K562 (cell line): ENCODE measurements around the gene BNC2. TPM values are rescaled to one million over a fixed set of nuclear protein-coding genes. Genes with fewer than 3 reads are reported as not detected.

Experiments
- ATAC-seq: fragments of 200-7000 bp; cut with Tn5 transposase; 3 replicates; pipeline ENCODE4 v1.9.1; 2020; ENCODE audit warnings: moderate library complexity
- BruUV-seq: library from RNA; stranded (reverse); fragments of 400-500 nt; replicated peaks from 2 replicates; lab custom pipeline; 2021; lab: Mats Ljungman, UMichigan
- CTCF ChIA-PET: fragments of 300-600 bp; formaldehyde crosslinking; extraction: SDS; loops from one replicate; lab custom pipeline; 2021; ENCODE audit warnings: low intra/inter-chr PET ratio; lab: Yijun Ruan, JAX
- POLR2A ChIA-PET: fragments of 300-600, 350-650 bp; sonication (Branson Sonifier 250); formaldehyde crosslinking; extraction: SDS; loops from one replicate; lab custom pipeline; 2021; ENCODE audit warnings: antibody characterized with exemption, inconsistent platforms; lab: Yijun Ruan, JAX
- DNase-seq, 4 experiments: peaks; one replicate each; pipeline versions ENCODE4 v3.0.0 to v3.0.0-alpha.2; 2011 to 2018; ENCODE audit warnings: low spot score in 3 of 4, mixed read lengths in 3 of 4; ENCODE audit errors: extremely low read depth in 1 of 4
- FAIRE-seq: peaks from 2 replicates; lab custom pipeline; 2011; peaks lifted over from hg19 to GRCh38; lab: Jason Lieb, UNC
- H2AFZ ChIP-seq: 2 replicates; pipeline ENCODE4 v1.6.0; 2011; ENCODE audit warnings: low read depth, low read length, control low read depth, inconsistent platforms
- H3K27ac ChIP-seq: fragments of 200-600 bp; 3 replicates; pipeline ENCODE4 v1.8.0; 2011; ENCODE audit warnings: low read depth, mild to moderate bottlenecking, control low read depth, inconsistent platforms, low read length, moderate library complexity, mixed read lengths; ENCODE audit errors: extremely low read depth
- H3K27me3 ChIP-seq, 2 experiments: fragments of 300-600 bp in 1 of 2; 2 replicates in 1 of 2; 3 replicates in 1 of 2; pipeline versions ENCODE4 v1.6.0 to v1.8.0; 2011; ENCODE audit warnings: inconsistent platforms in 2 of 2, low read length in 2 of 2, mild to moderate bottlenecking in 1 of 2, mixed read lengths in 1 of 2, moderate library complexity in 1 of 2; ENCODE audit not compliant: control insufficient read depth in 2 of 2, insufficient read depth in 2 of 2
- H3K36me3 ChIP-seq: fragments of 300-600 bp; 3 replicates; pipeline ENCODE4 v1.8.0; 2011; ENCODE audit warnings: mild to moderate bottlenecking, low read length, inconsistent platforms; ENCODE audit not compliant: control insufficient read depth, insufficient read depth
- H3K4me1 ChIP-seq, 2 experiments: fragments of 200-600 bp in 1 of 2; replicated peaks in 1 of 2; 2 replicates in 1 of 2; 3 replicates in 1 of 2; pipeline versions ENCODE4 v1.5.1 to v1.8.0; 2011; ENCODE audit warnings: inconsistent platforms in 2 of 2, low read length in 2 of 2, mild to moderate bottlenecking in 1 of 2, mixed read lengths in 1 of 2, moderate library complexity in 1 of 2; ENCODE audit not compliant: control insufficient read depth in 2 of 2, insufficient read depth in 2 of 2
- H3K4me2 ChIP-seq: 2 replicates; pipeline ENCODE4 v1.6.1; 2011; ENCODE audit warnings: low read length, control low read depth, inconsistent platforms, mixed read lengths; ENCODE audit not compliant: insufficient read depth
- H3K4me3 ChIP-seq: fragments of 200-600 bp; sonication (generic), shearing (Covaris generic); 2 replicates; pipeline ENCODE4 v1.5.1; 2016; ENCODE audit warnings: control low read depth, inconsistent platforms
- H3K79me2 ChIP-seq: fragments of 200-600 bp; 3 replicates; pipeline ENCODE4 v1.8.0; 2011; ENCODE audit warnings: low read length, inconsistent platforms; ENCODE audit not compliant: control insufficient read depth, insufficient read depth
- H3K9ac ChIP-seq, 2 experiments: 2 replicates each; pipeline versions ENCODE4 v1.6.0 to v1.6.1; 2011; ENCODE audit warnings: low read depth in 2 of 2, low read length in 2 of 2, control low read depth in 1 of 2, inconsistent platforms in 1 of 2, mild to moderate bottlenecking in 1 of 2, mixed read lengths in 1 of 2; ENCODE audit not compliant: insufficient read depth in 1 of 2
- H3K9me1 ChIP-seq: one replicate; pipeline ENCODE4 v1.6.0; 2011; ENCODE audit warnings: inconsistent platforms, mild to moderate bottlenecking, low read length, moderate library complexity; ENCODE audit not compliant: control insufficient read depth, insufficient read depth
- H3K9me3 ChIP-seq: replicated peaks from 2 replicates; pipeline ENCODE4 v1.5.1; 2011; ENCODE audit warnings: low read depth, low read length, inconsistent platforms; ENCODE audit not compliant: control insufficient read depth, insufficient read depth
- H4K20me1 ChIP-seq: replicated peaks from 2 replicates; pipeline ENCODE4 v1.6.1; 2011; ENCODE audit warnings: low read length, inconsistent platforms, mixed read lengths; ENCODE audit not compliant: control insufficient read depth, insufficient read depth
- MIER1 ChIP-seq: fragments of 450-650 bp; IDR thresholded peaks from 2 replicates; pipeline ENCODE4 v1.6.1; 2016; ENCODE audit warnings: antibody characterized with exemption, mild to moderate bottlenecking, low read depth
- POLR2G ChIP-seq: fragments of 200-400 bp; formaldehyde crosslinking; IDR thresholded peaks from 2 replicates; pipeline ENCODE4 v1.6.1; 2017; ENCODE audit warnings: low read depth, mild to moderate bottlenecking, antibody characterized with exemption, low read length, moderate library complexity
- PTTG1 ChIP-seq: fragments of 450-650 bp; IDR thresholded peaks from 2 replicates; pipeline ENCODE4 v1.6.1; 2016; ENCODE audit warnings: low read depth, mild to moderate bottlenecking, missing genetic modification characterization, missing compliant biosample characterization
- SMAD1 ChIP-seq: fragments of 150-350 bp; IDR thresholded peaks from 2 replicates; pipeline ENCODE4 v1.6.1; 2014; ENCODE audit warnings: low read length, low read depth; ENCODE audit not compliant: partially characterized antibody
- ZNF232 ChIP-seq: sonication (generic); formaldehyde crosslinking; IDR thresholded peaks from 2 replicates; pipeline ENCODE4 v1.8.0; 2022; ENCODE audit warnings: mild to moderate bottlenecking, missing genetic modification reagents
- WGBS: fragments of 100-300 bp; shearing (Covaris generic); methylation state at CpG from one replicate; pipeline ENCODE4 v1.1.6; 2016; ENCODE audit warnings: low coverage, mixed read lengths; ENCODE audit not compliant: insufficient coverage; ENCODE audit errors: missing lambda C conversion rate; 5-methylcytosine and 5-hydroxymethylcytosine counted together
- in situ Hi-C: fragments of 300-500 bp; cut with MboI; formaldehyde crosslinking; loops from 4 replicates; pipeline ENCODE4 v1.15.0; 2018; ENCODE audit warnings: inconsistent platforms, mixed read lengths
- intact Hi-C: fragments of 100-400 bp; cut with micrococcal nuclease; formaldehyde crosslinking; loops from 2 replicates; pipeline ENCODE4 v1.14.2; 2022
- polyA plus RNA-seq, 8 experiments: library from polyadenylated mRNA; depleted of rRNA in 4 of 8; stranded (reverse) in 5 of 8; unstranded in 3 of 8; fragments of >200 nt; fragmentation: Nextera tagmentation in 2 of 8; fragmentation: Illumina TruSeq in 1 of 8; extraction: Ambion mirVana in 2 of 8; extraction: Trizol in 1 of 8; gene quantifications; 2 replicates each; pipeline versions ENCODE4 v1.2.1 to v1.2.3, GENCODE V29; 2011 to 2014; ENCODE audit warnings: inconsistent platforms in 1 of 8, missing spikeins in 1 of 8
- total RNA-seq, 7 experiments: library from RNA; depleted of rRNA in 6 of 7; stranded (reverse); fragments of >200 nt in 6 of 7; fragmentation: Illumina TruSeq in 2 of 7; extraction: Trizol in 2 of 7; gene quantifications; 2 replicates each; pipeline versions ENCODE4 v1.2.1 to v1.2.3, GENCODE V29; 2011 to 2021; ENCODE audit warnings: low replicate concordance in 1 of 7
- TF ChIP-seq, protein P1 (sequence below): sonication (generic); formaldehyde crosslinking; IDR thresholded peaks from 2 replicates; pipeline ENCODE4 v1.5.0; 2020; ENCODE audit warnings: missing genetic modification reagents
- TF ChIP-seq, protein P2 (sequence below): fragments of 450-650 bp; IDR thresholded peaks from 2 replicates; pipeline ENCODE4 v1.6.1; 2017; ENCODE audit warnings: mild to moderate bottlenecking, moderate library complexity

Gene BNC2
- total and polyA plus RNA-seq, 9 of the 15 experiments (the other 6 are each of a cell fraction or from before 2014, with no cell fraction given) = not detected

DNA sequence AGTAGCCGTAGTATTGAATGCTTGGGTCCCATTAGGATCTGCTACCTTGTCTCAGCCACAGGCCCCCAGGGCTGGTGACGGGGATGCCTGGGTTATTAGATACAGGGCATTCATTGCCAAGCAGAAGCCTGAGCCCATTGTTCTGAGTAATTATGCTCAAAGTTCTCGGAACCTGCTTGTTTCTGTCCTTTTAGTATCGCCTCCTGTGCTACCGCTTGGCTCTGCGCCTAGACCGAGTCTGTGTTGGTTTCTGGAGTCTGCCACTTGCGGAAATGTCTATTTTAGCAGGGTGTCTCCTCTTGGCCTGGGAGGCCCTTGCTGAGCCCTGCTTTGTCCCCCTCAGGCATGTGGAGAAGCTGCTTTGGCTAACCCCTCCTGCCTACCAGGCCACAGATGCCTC is 506.1 kb downstream of the BNC2 start:
- no peak overlapping the region for H3K4me2 ChIP-seq
- no peak overlapping the region for H3K27ac ChIP-seq
- no peak for DNase-seq
- H3K79me2 ChIP-seq = no peaks in the 10 kb centered on the region
- CTCF ChIA-PET = no interaction called here
- H3K36me3 ChIP-seq = no peaks in the 10 kb centered on the region
- H3K27me3 ChIP-seq = no peaks in the 10 kb centered on the region
- BruUV-seq = no TSS peak
- POLR2A ChIA-PET = interaction anchor here (0.6 to 0.7 kb wide), 2 partner anchors 26 to 137 kb away, joined by 3 to 5 read pairs; no protein-coding TSS in a partner anchor
- WGBS = 4% methylated on average over 8 of the region's 8 CpGs
- H3K4me1 ChIP-seq = no peaks in the 10 kb centered on the region
- FAIRE-seq = no peak
- no peak overlapping the region for H3K4me3 ChIP-seq
- in situ Hi-C loops (no loop called here), intact Hi-C loops (no loop called here)
- ATAC-seq = no peak
- no peak for TF ChIP-seq POLR2G
- no peak for TF ChIP-seq SMAD1
- TF ChIP-seq, protein P1, sequence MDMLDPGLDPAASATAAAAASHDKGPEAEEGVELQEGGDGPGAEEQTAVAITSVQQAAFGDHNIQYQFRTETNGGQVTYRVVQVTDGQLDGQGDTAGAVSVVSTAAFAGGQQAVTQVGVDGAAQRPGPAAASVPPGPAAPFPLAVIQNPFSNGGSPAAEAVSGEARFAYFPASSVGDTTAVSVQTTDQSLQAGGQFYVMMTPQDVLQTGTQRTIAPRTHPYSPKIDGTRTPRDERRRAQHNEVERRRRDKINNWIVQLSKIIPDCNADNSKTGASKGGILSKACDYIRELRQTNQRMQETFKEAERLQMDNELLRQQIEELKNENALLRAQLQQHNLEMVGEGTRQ (CRISPR knock-in tag) = no peak
- TF ChIP-seq, protein P2, sequence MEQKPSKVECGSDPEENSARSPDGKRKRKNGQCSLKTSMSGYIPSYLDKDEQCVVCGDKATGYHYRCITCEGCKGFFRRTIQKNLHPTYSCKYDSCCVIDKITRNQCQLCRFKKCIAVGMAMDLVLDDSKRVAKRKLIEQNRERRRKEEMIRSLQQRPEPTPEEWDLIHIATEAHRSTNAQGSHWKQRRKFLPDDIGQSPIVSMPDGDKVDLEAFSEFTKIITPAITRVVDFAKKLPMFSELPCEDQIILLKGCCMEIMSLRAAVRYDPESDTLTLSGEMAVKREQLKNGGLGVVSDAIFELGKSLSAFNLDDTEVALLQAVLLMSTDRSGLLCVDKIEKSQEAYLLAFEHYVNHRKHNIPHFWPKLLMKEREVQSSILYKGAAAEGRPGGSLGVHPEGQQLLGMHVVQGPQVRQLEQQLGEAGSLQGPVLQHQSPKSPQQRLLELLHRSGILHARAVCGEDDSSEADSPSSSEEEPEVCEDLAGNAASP = no peak
- no peak for TF ChIP-seq PTTG1 (tag)
- no peak for TF ChIP-seq MIER1
- TF ChIP-seq ZNF232 (CRISPR knock-in tag) = no peak
- H3K9ac ChIP-seq = no peak overlapping the region
- no peaks in the 10 kb centered on the region for H4K20me1 ChIP-seq
- no peaks in the 10 kb centered on the region for H3K9me3 ChIP-seq
- H2AFZ ChIP-seq = no peak overlapping the region
- H3K9me1 ChIP-seq = no peaks in the 10 kb centered on the region
